SH-SY5Y (cell line): ENCODE measurements around the gene KLHL17.

Source experiments
- GATA2 ChIP-seq: IDR thresholded peaks from 2 replicates; pipeline ENCODE4 v1.6.1; 2011; ENCODE audit warnings: mild to moderate bottlenecking, low read depth, low read length
- GATA3 ChIP-seq: IDR thresholded peaks from 2 replicates; pipeline ENCODE4 v1.6.1; 2011; ENCODE audit warnings: low read depth, mild to moderate bottlenecking, low read length, moderate library complexity

DNA sequence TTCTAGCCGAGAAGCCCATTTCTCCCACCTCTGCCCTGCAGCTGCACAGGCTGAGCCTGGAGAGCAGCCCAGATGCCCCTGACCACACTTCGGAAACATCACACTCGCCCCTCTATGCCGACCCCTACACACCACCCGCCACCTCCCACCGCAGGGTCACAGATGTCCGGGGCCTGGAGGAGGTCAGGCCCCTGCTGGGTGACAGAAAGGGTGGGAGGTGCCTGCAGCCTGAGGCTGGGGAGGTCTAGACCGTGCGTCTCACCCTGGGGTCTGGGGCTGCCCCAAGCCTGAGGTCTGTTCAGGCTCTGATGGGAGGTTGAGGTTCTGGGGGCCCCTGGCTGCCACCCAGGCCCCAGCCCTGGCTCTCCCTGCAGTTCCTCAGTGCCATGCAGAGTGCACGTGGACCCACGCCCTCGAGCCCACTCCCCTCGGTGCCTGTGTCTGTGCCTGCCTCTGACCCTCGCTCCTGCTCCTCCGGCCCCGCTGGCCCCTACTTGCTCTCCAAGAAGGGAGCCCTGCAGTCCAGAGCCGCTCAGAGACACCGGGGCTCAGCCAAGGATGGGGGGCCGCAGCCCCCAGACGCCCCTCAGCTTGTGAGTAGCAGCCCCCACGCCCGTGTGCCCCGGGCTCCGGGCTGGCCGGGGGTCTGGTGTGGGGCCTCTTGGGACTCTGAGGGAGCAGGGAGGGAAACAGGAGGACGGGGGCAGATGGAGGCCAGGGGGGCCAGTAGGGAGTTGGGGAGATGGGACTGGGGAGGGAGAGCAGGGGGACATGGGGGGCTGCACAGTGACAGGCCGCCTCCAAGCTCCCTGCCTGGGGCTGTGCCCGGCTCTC lies 13.3 kb downstream of the KLHL17 start:
- TF ChIP-seq GATA2 (no peak), GATA3 (no peak)
